ENCODE data around the gene TPPP2.

Gene TPPP2

GRCh38 chr14:21018781-21019180 lies 11.2 kb upstream of the TPPP2 start:
- TF ChIP-seq CTCF (IDR thresholded peaks at IDR 0.05), result no peak

- TF ChIP-seq CTCF (IDR thresholded peaks at IDR 0.05), result no peak
Observed at GRCh38 chr14:21019366-21019765, 10.7 kb upstream of the TPPP2 start.

- no peak for TF ChIP-seq CTCF (IDR thresholded peaks at IDR 0.05)
Observed at GRCh38 chr14:21020977-21021545, 9.0 kb upstream of the TPPP2 start.

GRCh38 chr14:21022686-21023085 lies 7.3 kb upstream of the TPPP2 start:
- no peak for TF ChIP-seq CTCF (IDR thresholded peaks at IDR 0.05)

GRCh38 chr14:21023174-21023573 lies 6.8 kb upstream of the TPPP2 start:
- TF ChIP-seq CTCF (IDR thresholded peaks at IDR 0.05), result no peak

GRCh38 chr14:21023817-21024584 lies 6.0 kb upstream of the TPPP2 start:
- no peak for TF ChIP-seq CTCF (IDR thresholded peaks at IDR 0.05)

GRCh38 chr14:21024585-21025370 lies 5.2 kb upstream of the TPPP2 start, which contains the start of gene NDRG2:
Gene NDRG2 (minus strand): TSS chr14:21025061. CDS start chr14:21023315, 1,746 bp downstream.
- TF ChIP-seq CTCF (IDR thresholded peaks at IDR 0.05), result no peak
